BLaER1 (cell line): Measurements from ENCODE around the gene INPP5A.
A peak's percentile ranks its signal among the peaks of the same experiment; 100 is the strongest.

Source experiments
- H3K27ac ChIP-seq: shearing (Covaris generic); formaldehyde crosslinking; 2 replicates; pipeline ENCODE4 v1.8.1; 2022
- H3K27me3 ChIP-seq: shearing (Covaris generic); formaldehyde crosslinking; 2 replicates; pipeline ENCODE4 v1.8.1; 2022
- H3K36me3 ChIP-seq: shearing (Covaris generic); formaldehyde crosslinking; 2 replicates; pipeline ENCODE4 v1.8.1; 2022
- H3K4me1 ChIP-seq: shearing (Covaris generic); formaldehyde crosslinking; 2 replicates; pipeline ENCODE4 v1.8.1; 2022
- H3K4me2 ChIP-seq: shearing (Covaris generic); formaldehyde crosslinking; 2 replicates; pipeline ENCODE4 v1.8.1; 2022
- H3K4me3 ChIP-seq: shearing (Covaris generic); formaldehyde crosslinking; 2 replicates; pipeline ENCODE4 v1.8.1; 2022
- H3K9ac ChIP-seq: shearing (Covaris generic); formaldehyde crosslinking; 2 replicates; pipeline ENCODE4 v1.8.1; 2022
- H3K9me3 ChIP-seq: shearing (Covaris generic); formaldehyde crosslinking; 2 replicates; pipeline ENCODE4 v1.8.1; 2022
- H4K20me1 ChIP-seq: shearing (Covaris generic); formaldehyde crosslinking; 2 replicates; pipeline ENCODE4 v1.8.1; 2022
- Cebpa-rat ChIP-seq: shearing (Covaris generic); IDR thresholded peaks from 2 replicates; pipeline ENCODE4 v1.8.1; 2022

The INPP5A gene

GRCh38 chr10:132535065-132535651 is 2.4 kb upstream of the INPP5A start:
- 0 out of 2 replicates have a peak, but pooled peaks cover 6% of the 10 kb centered on the region for H3K36me3 ChIP-seq
- no peak overlapping the region for H3K27ac ChIP-seq
- peaks cover 47% of the 10 kb centered on the region for H3K4me1 ChIP-seq
- H3K4me2 ChIP-seq: peak overlapping the region; percentile 97
- peaks cover 23% of the 10 kb centered on the region for H4K20me1 ChIP-seq
- no peak for TF ChIP-seq Cebpa-rat
- H3K27me3 ChIP-seq: no peaks in the 10 kb centered on the region
- H3K4me3 ChIP-seq: no peak overlapping the region
- no peak overlapping the region for H3K9ac ChIP-seq
- H3K9me3 ChIP-seq: peaks cover 21% of the 10 kb centered on the region

- Histone ChIP-seq H3K27ac (peak overlapping the region; percentile 88), H3K27me3 (no peaks in the 10 kb centered on the region), H4K20me1 (peaks cover 35% of the 10 kb centered on the region), H3K9me3 (peaks cover 13% of the 10 kb centered on the region), H3K4me3 (peak overlapping the region; percentile 78), H3K9ac (peak overlapping the region; percentile 82), H3K36me3 (0 out of 2 replicates have a peak, but pooled peaks cover 6% of the 10 kb centered on the region), H3K4me2 (peak overlapping the region; percentile 97), H3K4me1 (peaks cover 59% of the 10 kb centered on the region)
- TF ChIP-seq Cebpa-rat: no peak
Measured at GRCh38 chr10:132536241-132536876, 1.2 kb upstream of the INPP5A start.

GRCh38 chr10:132536877-132537683 is 507 bp upstream of the INPP5A start:
- Histone ChIP-seq H3K27ac (peak overlapping the region; percentile 88), H3K4me2 (peak overlapping the region; percentile 97), H4K20me1 (peaks cover 42% of the 10 kb centered on the region)

GRCh38 chr10:132538031-132538789 is 623 bp downstream of the INPP5A start:
- H3K9me3 ChIP-seq: no peaks in the 10 kb centered on the region
- peak overlapping the region; percentile 89 for H3K27ac ChIP-seq
- peaks cover 53% of the 10 kb centered on the region for H4K20me1 ChIP-seq
- no peak for TF ChIP-seq Cebpa-rat
- 0 out of 2 replicates have a peak, but pooled peaks cover 5% of the 10 kb centered on the region for H3K36me3 ChIP-seq
- peak overlapping the region; percentile 90 for H3K4me3 ChIP-seq
- H3K4me2 ChIP-seq: peak overlapping the region; percentile 100
- peaks cover 75% of the 10 kb centered on the region for H3K4me1 ChIP-seq
- peak overlapping the region; percentile 90 for H3K9ac ChIP-seq
- no peaks in the 10 kb centered on the region for H3K27me3 ChIP-seq

More at GRCh38 chr10:132536877-132537683, 507 bp upstream of the INPP5A start:
- peak overlapping the region; percentile 82 for H3K9ac ChIP-seq
- no peak for TF ChIP-seq Cebpa-rat
- H3K4me1 ChIP-seq: peaks cover 66% of the 10 kb centered on the region
- no peaks in the 10 kb centered on the region for H3K27me3 ChIP-seq
- H3K9me3 ChIP-seq: peaks cover 6% of the 10 kb centered on the region
- peak overlapping the region; percentile 90 for H3K4me3 ChIP-seq
- 0 out of 2 replicates have a peak, but pooled peaks cover 10% of the 10 kb centered on the region for H3K36me3 ChIP-seq

GRCh38 chr10:132538790-132539421 is 1.3 kb downstream of the INPP5A start:
- TF ChIP-seq Cebpa-rat: no peak
- H3K9me3 ChIP-seq: no peaks in the 10 kb centered on the region
- H3K36me3 ChIP-seq: peaks cover 11% of the 10 kb centered on the region; the same call in 1 of the 2 replicates
- H3K27me3 ChIP-seq: no peaks in the 10 kb centered on the region
- H3K4me3 ChIP-seq: peak overlapping the region; percentile 90
- H3K9ac ChIP-seq: peak overlapping the region; percentile 90
- peak overlapping the region; percentile 89; the same call in 1 of the 2 replicates for H3K27ac ChIP-seq
- H3K4me2 ChIP-seq: peak overlapping the region; percentile 100
- H4K20me1 ChIP-seq: peaks cover 60% of the 10 kb centered on the region
- H3K4me1 ChIP-seq: peaks cover 82% of the 10 kb centered on the region

GRCh38 chr10:132539431-132539839 is 1.8 kb downstream of the INPP5A start:
- TF ChIP-seq Cebpa-rat: no peak
- no peak overlapping the region for H3K27ac ChIP-seq

GRCh38 chr10:132539894-132540293 is 2.3 kb downstream of the INPP5A start:
- Histone ChIP-seq H3K27ac (no peak overlapping the region), H4K20me1 (peaks cover 70% of the 10 kb centered on the region), H3K4me2 (peak overlapping the region; percentile 100), H3K27me3 (no peaks in the 10 kb centered on the region), H3K4me3 (peak overlapping the region; percentile 90; the same call in 1 of the 2 replicates), H3K36me3 (peaks cover 12% of the 10 kb centered on the region; the same call in 1 of the 2 replicates), H3K4me1 (peaks cover 85% of the 10 kb centered on the region), H3K9me3 (no peaks in the 10 kb centered on the region), H3K9ac (peak overlapping the region; percentile 64; the same call in 1 of the 2 replicates)
- no peak for TF ChIP-seq Cebpa-rat

More at GRCh38 chr10:132539431-132539839, 1.8 kb downstream of the INPP5A start:
- Histone ChIP-seq H3K4me1 (peaks cover 85% of the 10 kb centered on the region), H4K20me1 (peaks cover 66% of the 10 kb centered on the region), H3K36me3 (peaks cover 12% of the 10 kb centered on the region; the same call in 1 of the 2 replicates), H3K4me3 (peak overlapping the region; percentile 90), H3K4me2 (peak overlapping the region; percentile 100), H3K9ac (peak overlapping the region; percentile 90), H3K9me3 (no peaks in the 10 kb centered on the region), H3K27me3 (no peaks in the 10 kb centered on the region)

- peak overlapping the region; percentile 100 for H3K4me2 ChIP-seq
- no peaks in the 10 kb centered on the region for H3K9me3 ChIP-seq
- H3K4me3 ChIP-seq: peak overlapping the region; percentile 36
- H3K36me3 ChIP-seq: peaks cover 12% of the 10 kb centered on the region; the same call in 1 of the 2 replicates
- peak overlapping the region; percentile 46 for H3K27ac ChIP-seq
- H4K20me1 ChIP-seq: peaks cover 76% of the 10 kb centered on the region
- no peak for TF ChIP-seq Cebpa-rat
- peaks cover 85% of the 10 kb centered on the region for H3K4me1 ChIP-seq
- H3K9ac ChIP-seq: peak overlapping the region; percentile 64
- no peaks in the 10 kb centered on the region for H3K27me3 ChIP-seq
Measured at GRCh38 chr10:132540456-132540855, 2.9 kb downstream of the INPP5A start.
